Germinal center (tissue), 1 donor: Measurements from ENCODE around the gene GOLGA3.
"Not testable (repeated sequence)": the region's sequence is repeated elsewhere in the genome, so short reads cannot be mapped to it uniquely, and the experiment has no call there.

ENCODE experiments used
- DNase-seq: peaks from one replicate; pipeline ENCODE4 v3.0.0; 2012; ENCODE audit warnings: mixed read lengths, low spot score

The GOLGA3 gene

GRCh38 chr12:132776230-132776625 lies 52.4 kb downstream of the GOLGA3 start:
- DNase-seq: not testable (repeated sequence)

- DNase-seq: no peak
Observed at GRCh38 chr12:132775502-132776229, 53.0 kb downstream of the GOLGA3 start.

- no peak for DNase-seq
Observed at GRCh38 chr12:132774646-132775275, 53.9 kb downstream of the GOLGA3 start.

- no peak for DNase-seq
Observed at GRCh38 chr12:132774159-132774558, 54.5 kb downstream of the GOLGA3 start.

- no peak for DNase-seq
Observed at GRCh38 chr12:132773077-132773955, 55.4 kb downstream of the GOLGA3 start.

GRCh38 chr12:132772606-132773005 lies 56.1 kb downstream of the GOLGA3 start:
- DNase-seq: peak; percentile 71

GRCh38 chr12:132771126-132771838 lies 57.4 kb downstream of the GOLGA3 start:
- DNase-seq: peak; percentile 65

GRCh38 chr12:132766380-132767085 lies 62.1 kb downstream of the GOLGA3 start:
- no peak for DNase-seq

GRCh38 chr12:132765361-132765760 lies 63.3 kb downstream of the GOLGA3 start:
- DNase-seq: no peak

GRCh38 chr12:132764231-132764630 lies 64.4 kb downstream of the GOLGA3 start:
- no peak for DNase-seq

GRCh38 chr12:132761921-132762583 lies 66.6 kb downstream of the GOLGA3 start:
- peak; percentile 92 for DNase-seq

GRCh38 chr12:132761032-132761920 lies 67.4 kb downstream of the GOLGA3 start, which contains the start of gene ANKLE2:
TSS of gene ANKLE2 (minus strand) at chr12:132761832. CDS start at chr12:132761798, 34 bp downstream.
- peak; percentile 71 for DNase-seq

- DNase-seq: no peak
Observed at GRCh38 chr12:132759359-132759758, 69.3 kb downstream of the GOLGA3 start.

- not testable (repeated sequence) for DNase-seq
Observed at GRCh38 chr12:132758825-132759224, 69.8 kb downstream of the GOLGA3 start.

- no peak for DNase-seq
Observed at GRCh38 chr12:132754160-132754932, 74.3 kb downstream of the GOLGA3 start.

- not testable (repeated sequence) for DNase-seq
Observed at GRCh38 chr12:132753670-132754069, 75.0 kb downstream of the GOLGA3 start.

- DNase-seq: no peak
Observed at GRCh38 chr12:132748319-132748718, 80.3 kb downstream of the GOLGA3 start.

- DNase-seq: no peak
Observed at GRCh38 chr12:132747896-132748295, 80.8 kb downstream of the GOLGA3 start.

GRCh38 chr12:132747395-132747794 lies 81.3 kb downstream of the GOLGA3 start:
- no peak for DNase-seq
